Fibroblast of the aortic adventitia (primary cell): Measurements from ENCODE around the gene MRPL37. TPM values are rescaled to one million over a fixed set of nuclear protein-coding genes. Genes with fewer than 3 reads are reported as not detected.

ENCODE experiments used
- DNase-seq: peaks from one replicate; pipeline ENCODE4 v3.0.0-alpha.2; 2010; ENCODE audit warnings: low read depth
- H3K4me3 ChIP-seq: 2 replicates; pipeline ENCODE4 v1.5.1; 2011; ENCODE audit warnings: low read depth, mild to moderate bottlenecking, control low read depth, low read length, moderate library complexity
- total RNA-seq: library from RNA; depleted of rRNA; stranded (reverse); fragments of >200 nt; gene quantifications from 2 replicates; pipeline ENCODE4 v1.2.3, GENCODE V29; 2012; ENCODE audit warnings: low replicate concordance
- TF ChIP-seq, protein P1 (sequence below): IDR thresholded peaks from 2 replicates; pipeline ENCODE4 v1.5.1; 2011; ENCODE audit warnings: mild to moderate bottlenecking, low read length, control low read depth, inconsistent platforms; ENCODE audit not compliant: insufficient read depth

Gene MRPL37
- total RNA-seq, 1 donor: 98.7 TPM

DNA sequence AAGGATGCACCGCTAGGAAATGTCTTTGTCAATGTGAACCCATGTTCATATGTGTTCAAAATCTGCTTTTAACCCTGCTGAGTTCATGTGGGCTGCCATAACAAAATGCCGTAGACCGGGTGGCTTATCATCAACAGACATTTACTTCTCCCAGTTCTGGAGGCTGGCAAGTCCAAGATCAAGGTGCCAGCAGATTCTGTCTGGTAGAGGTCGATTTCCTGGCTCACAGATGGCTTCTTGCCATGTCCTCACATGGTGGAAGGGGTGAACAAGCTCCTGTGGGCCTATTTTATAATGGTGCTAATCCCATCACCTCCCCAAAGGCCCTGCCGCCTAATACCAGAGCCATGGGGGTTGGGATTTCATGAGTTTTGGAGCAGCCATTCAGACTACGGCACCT is 42.6 kb upstream of the MRPL37 start:
- DNase-seq: no peak
- TF ChIP-seq, protein P1, sequence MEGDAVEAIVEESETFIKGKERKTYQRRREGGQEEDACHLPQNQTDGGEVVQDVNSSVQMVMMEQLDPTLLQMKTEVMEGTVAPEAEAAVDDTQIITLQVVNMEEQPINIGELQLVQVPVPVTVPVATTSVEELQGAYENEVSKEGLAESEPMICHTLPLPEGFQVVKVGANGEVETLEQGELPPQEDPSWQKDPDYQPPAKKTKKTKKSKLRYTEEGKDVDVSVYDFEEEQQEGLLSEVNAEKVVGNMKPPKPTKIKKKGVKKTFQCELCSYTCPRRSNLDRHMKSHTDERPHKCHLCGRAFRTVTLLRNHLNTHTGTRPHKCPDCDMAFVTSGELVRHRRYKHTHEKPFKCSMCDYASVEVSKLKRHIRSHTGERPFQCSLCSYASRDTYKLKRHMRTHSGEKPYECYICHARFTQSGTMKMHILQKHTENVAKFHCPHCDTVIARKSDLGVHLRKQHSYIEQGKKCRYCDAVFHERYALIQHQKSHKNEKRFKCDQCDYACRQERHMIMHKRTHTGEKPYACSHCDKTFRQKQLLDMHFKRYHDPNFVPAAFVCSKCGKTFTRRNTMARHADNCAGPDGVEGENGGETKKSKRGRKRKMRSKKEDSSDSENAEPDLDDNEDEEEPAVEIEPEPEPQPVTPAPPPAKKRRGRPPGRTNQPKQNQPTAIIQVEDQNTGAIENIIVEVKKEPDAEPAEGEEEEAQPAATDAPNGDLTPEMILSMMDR: no peak

DNA sequence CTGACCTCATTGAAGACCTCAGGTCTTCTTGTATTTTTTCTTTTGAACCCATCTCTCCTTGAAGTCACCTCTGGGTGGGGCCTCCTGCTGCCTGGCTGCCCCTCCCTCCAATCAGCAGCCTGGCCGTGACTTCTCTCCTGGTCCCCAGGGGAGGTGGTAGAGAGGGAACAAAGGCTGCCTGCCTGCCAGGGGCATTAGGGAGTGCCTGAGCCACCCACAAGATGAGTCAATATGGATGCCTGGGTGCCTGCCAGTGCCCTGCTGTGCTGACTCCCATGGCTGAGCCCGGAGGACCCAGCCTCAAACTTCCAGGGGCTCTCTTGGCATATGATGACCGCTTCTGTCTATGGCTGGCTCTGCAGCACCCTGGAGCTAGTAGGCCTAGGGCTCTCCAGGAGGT is 41.9 kb upstream of the MRPL37 start:
- DNase-seq: no peak
- no peak overlapping the region for H3K4me3 ChIP-seq
- TF ChIP-seq, protein P1: no peak

More for the DNA sequence above, 42.6 kb upstream of the MRPL37 start:
- no peak overlapping the region for H3K4me3 ChIP-seq

DNA sequence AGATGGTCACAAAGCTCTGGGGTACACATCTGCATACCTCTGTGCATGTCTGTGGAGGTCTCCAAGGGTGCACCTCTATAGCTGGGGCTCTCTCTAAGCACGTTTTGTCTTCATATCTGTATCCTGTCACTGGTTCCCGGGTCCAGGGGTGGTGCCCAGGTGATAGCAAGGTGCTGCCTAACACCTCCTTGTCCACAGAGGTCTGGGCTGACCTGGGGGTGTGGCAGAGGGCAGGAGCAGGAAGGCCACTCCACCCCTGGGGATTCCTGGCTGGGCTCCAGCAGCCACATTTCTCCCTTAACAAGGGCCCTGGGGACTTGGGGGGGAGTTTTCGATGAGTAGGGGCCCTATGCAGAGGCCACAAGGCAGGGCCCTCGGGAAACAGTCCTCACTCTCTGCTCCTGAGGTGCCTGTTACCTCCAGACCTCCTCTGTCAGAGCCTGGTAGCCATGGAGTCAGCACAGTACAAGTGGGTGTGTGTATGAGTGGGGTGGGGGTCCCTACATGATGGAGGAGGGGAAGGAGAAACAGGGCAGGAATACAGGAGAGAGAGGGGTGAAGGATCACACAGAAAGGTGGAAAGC is 40.1 kb upstream of the MRPL37 start:
- DNase-seq: no peak
- H3K4me3 ChIP-seq: no peak overlapping the region
- TF ChIP-seq, protein P1: no peak

DNA sequence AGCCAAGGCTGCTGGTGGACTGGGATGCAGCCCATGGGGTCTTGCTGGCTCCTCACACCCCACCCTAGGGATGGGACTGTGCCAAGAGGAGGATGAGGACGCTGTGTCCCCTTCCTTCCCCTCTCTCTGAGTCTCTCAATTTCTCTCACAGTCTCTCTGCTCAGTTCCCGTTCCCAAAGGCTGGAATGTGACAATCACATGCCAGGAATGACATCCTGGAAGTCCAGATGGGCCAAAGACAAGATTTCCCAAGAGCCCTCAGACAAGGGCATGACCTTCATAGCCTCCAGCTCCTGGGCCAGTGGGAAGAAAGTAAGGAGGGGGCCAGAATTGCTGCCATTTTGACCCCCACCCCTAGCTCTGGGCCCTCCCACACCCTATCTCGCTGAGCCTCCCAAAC is 39.6 kb upstream of the MRPL37 start:
- DNase-seq: no peak
- TF ChIP-seq, protein P1: no peak
- H3K4me3 ChIP-seq: no peak overlapping the region

DNA sequence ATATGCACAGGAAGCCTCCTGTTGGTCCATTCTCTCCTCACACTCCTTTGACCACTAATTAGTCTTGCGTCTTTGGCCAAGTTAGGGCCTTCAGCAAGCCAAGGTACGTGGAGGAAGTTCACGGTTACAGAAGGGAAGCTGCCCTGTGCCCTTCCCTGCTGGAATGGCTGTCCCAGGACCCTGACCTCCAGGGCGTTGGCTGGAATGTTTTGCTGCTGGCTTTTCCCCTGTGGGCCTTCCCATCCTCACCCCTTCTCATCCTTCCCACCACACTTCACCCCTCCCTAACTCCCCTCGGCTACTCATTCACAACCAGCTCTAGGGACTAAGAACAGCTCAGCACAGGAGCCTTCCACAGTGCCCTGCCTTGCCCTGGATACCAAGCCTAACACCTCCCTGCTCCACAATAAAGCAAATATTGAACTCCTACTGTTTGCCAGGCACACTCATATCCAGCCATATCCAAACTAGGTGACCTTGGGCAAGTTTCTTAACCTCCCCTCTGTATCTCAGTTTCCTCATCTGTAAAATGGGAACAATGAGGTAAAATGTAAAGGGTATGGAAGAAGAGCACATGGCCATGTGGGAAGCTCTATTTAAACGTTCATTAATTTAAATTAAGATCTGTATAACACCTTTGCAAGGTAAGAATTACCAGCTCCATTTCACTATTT is 38.3 kb upstream of the MRPL37 start:
- no peak for DNase-seq
- TF ChIP-seq, protein P1: no peak
- H3K4me3 ChIP-seq: no peak overlapping the region

DNA sequence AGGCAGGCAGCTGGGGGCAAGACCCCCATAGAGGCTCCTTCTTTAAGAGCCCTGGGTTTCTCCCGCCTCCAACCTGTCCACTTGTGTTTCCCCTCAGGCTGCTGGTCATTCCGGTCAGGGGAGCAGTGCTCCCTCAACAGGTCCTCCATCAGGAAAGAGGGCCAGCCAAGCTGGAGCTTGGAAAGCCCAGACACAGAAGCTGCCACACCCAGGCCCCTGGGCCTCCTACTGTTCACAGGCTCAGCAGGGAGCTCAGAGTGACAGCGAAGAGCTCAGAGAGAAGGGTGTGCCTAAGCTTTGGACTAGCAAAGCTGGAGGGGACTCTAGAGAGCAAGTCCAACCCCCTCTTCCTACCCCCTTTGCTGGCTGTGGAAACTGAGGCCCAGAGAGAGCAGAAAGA is 36.9 kb upstream of the MRPL37 start:
- no peak overlapping the region for H3K4me3 ChIP-seq
- TF ChIP-seq, protein P1: no peak
- DNase-seq: no peak
